NCI-H774 (cell line): Measurements from ENCODE around the gene DNM1L.
"Not testable (repeated sequence)": the region's sequence is repeated elsewhere in the genome, so short reads cannot be mapped to it uniquely, and the experiment has no call there.

Experiments used
- DNase-seq: peaks from one replicate; lab custom pipeline; 2025; lab: John Stamatoyannopoulos, UW

The DNM1L gene

DNA sequence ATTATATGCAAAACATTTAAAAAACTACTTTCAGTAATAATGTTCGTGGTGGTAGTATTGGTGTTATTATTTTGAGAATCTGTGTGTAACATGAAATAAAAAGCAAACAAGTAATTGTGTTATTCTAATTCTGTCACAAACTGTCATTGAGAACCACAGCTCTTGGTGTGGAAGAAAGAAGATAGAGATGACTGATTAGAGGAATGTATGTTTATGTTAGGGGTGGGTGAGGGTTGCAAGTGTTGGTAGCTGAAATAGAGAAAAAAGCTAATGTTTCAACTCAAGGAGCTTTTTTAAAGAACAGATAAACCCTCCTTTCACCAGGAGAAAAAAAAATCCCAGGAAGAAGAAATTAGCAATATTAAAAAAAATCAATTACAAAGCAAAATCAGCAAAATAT is 18.3 kb downstream of the DNM1L start:
- no peak for DNase-seq

DNA sequence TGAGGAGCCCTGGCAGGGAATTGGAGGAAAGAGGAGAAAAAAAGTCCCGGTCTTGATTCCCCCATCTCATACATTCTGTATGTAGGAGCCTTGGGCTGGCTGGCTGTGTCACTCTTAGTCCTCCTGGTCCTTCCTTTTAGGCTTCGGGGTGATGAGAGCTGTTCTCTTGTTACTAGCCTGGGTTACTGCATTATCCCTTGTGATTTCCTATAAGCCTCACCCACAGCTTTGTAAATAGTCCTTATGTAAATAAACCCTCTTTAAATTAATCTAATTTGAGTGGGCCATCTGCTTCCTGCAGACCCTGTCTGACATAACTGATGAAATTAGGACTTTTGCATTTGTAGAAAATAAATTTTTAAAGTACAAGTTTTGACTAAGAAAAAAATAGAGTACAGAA is 19.2 kb downstream of the DNM1L start:
- DNase-seq = peak; percentile 18

DNA sequence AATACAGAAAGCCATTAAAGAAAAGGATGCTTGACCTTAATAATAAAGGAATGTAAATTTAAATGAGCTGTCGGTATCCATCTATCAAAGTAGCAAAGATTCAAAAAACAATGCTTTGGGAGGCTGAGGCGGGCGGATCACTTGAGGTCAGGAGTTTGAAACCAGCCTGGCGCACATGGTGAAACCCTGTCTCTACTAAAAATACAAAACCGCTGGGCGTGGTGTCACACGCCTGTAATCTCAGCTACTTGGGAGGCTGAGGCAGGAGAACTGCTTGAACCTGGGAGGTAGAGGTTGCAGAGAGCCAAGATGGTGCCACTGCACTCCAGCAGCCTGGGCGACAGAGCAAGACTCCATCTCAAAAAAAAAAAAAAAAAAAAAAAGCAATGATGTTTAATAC is 20.3 kb downstream of the DNM1L start:
- DNase-seq = not testable (repeated sequence)

GRCh38 chr12:32702473-32702872 is 23.4 kb downstream of the DNM1L start:
- DNase-seq = no peak

DNA sequence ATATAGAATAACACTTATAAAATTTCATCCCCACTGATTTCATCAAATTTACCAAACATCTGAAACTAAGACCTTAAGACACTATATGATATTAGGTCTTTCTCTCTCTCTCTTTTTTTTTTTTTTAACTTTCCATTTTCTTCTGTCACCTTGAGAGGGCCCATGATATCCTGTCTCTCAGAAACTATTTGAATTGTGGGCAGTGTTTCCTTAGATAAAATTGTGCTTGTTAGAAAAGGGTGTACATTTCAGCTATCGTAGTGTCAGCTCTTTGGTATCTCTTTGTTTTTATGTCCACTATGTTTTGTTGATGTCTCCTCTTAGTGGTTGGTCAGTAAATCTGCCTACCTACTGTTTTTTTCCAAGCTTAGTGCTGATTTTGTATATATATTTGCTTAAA is 23.8 kb downstream of the DNM1L start:
- DNase-seq = no peak

GRCh38 chr12:32705783-32706182 is 26.7 kb downstream of the DNM1L start:
- no peak for DNase-seq

- DNase-seq = no peak
Measured at GRCh38 chr12:32706335-32707024, 27.4 kb downstream of the DNM1L start.

DNA sequence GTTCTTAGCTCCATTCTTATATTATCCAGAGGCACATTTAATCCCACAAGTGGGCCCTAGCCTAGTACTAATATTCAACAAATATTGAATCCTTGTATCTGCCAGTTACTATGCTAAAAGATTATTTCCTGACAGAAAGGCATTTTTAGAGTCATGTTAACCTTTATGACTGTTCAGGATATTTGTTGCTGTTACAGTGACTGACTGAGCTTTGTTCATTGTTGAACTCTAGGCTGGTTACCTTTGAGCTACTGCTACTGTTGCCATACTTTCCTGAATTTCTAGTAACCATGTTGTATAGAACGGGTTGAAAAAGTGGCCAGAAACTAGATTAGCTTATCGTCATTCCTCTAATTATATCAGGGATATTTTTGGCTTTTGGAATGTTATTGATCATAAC is 29.8 kb downstream of the DNM1L start:
- no peak for DNase-seq

- no peak for DNase-seq
Measured at GRCh38 chr12:32714772-32715171, 35.7 kb downstream of the DNM1L start.

GRCh38 chr12:32718926-32719325 is 39.8 kb downstream of the DNM1L start:
- DNase-seq = no peak

DNA sequence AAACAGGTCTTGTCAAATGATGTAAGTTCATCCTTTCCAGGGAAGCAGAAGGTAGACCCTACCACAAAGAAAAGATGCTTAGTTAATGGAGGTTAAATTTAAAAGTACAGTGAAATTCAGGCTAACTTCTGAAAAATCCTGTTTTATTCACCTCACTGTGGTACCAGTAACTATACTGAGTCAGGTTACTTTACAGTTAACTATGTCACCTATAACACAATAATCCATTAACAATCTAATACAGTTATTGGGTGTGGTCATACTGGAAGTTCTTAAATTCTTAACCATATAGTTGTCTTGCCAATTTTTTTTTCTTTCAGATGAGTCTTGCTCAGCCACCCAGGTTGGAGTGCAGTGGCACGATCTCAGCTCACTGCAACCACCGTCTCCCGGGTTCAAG is 46.2 kb downstream of the DNM1L start:
- not testable (repeated sequence) for DNase-seq

GRCh38 chr12:32726286-32726685 is 47.2 kb downstream of the DNM1L start:
- no peak for DNase-seq

DNA sequence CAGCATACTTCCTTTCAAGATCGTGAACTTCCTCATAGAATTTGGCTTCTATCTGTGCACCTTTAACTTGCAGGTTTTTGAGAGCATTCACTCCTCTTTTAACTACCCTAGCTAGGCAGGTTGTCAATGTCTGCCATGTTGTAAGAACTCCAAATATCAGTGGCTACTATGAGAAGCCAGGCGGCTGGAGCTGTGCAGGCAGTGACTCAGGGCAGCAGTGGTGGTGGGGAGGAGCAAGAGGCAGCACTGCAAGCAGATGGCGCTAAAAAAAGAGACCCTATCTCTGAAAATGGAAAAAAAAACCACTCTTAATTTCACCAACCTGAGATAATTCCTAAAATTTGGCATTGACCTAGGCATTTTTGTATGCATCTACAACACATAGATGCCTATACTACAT is 48.1 kb downstream of the DNM1L start:
- no peak for DNase-seq

DNA sequence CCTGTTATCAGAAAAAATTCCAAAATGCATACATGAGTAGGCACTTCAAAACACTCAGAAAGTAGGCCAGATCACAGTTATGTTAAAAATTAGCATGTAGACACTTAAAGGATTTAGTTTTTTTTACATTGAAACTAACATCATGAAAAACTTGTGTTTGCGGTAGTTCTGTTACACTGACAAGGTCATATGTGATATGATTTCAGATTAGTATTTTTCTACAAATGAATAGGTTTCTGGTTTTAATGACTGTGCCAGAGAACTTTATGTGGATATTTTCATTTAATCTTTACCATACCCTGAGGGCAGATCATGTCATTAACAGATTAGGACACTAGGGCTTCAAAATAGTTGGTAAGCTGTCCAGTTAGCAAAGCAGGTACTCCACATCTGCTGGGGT is 55.9 kb downstream of the DNM1L start:
- DNase-seq = no peak

DNA sequence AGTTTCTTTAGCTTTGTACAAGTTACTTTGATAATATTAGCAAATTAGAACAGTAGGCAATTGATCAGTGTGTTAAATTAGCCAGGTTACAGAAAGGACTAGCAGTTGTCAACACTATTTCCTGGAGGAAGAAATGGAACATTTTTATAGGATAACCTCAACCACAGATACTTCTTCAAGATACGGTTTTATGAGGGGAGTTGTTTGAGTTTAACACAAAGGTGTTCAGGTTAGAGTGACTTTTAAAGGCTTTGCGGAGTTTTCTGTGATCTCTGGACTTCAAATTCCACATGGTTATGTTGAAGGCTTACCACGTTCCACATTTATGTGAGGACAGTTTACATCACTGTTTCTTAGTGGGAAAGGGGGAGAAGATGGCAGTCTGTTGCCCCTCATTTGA is 57.3 kb downstream of the DNM1L start:
- no peak for DNase-seq

DNA sequence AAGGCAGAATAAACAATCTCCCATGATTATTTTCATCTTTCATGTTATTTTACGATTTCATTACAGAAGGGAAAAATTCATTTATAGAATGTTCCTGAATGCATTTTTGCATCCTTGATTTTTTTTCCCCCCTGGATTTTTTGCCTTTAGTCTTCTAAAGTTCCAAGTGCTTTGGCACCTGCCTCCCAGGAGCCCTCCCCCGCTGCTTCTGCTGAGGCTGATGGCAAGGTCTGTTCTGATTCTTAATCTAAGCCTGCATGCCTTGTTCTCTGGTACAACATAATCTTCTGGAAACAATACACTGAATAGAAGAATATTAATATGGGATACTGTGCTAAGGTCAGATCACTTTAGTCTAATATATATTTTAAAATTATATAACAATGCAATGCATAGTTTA is 58.6 kb downstream of the DNM1L start:
- DNase-seq = no peak

GRCh38 chr12:32739279-32739678 is 60.2 kb downstream of the DNM1L start:
- no peak for DNase-seq

GRCh38 chr12:32742133-32742532 is 63.0 kb downstream of the DNM1L start:
- DNase-seq = no peak

- no peak for DNase-seq
Measured at GRCh38 chr12:32743264-32743663, 64.2 kb downstream of the DNM1L start.

DNA sequence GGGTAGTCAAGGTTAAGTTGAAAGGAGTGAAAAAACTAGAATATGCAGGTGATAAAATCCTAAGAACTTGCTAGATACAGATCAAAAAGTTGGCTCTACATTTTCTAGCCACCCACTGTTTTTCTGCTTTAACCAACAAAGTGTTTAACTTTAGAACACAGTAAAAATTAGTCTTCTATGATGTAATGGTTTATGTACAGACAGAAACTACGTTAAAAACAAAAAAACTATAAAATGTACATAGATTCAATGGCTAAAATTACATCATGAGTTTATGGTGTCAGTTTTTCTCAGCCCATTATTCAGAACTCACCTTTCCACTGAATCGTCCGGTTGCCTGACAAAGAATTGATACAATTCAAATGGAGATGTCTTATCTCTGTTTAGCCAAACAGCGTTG is 74.5 kb downstream of the DNM1L start:
- no peak for DNase-seq

DNA sequence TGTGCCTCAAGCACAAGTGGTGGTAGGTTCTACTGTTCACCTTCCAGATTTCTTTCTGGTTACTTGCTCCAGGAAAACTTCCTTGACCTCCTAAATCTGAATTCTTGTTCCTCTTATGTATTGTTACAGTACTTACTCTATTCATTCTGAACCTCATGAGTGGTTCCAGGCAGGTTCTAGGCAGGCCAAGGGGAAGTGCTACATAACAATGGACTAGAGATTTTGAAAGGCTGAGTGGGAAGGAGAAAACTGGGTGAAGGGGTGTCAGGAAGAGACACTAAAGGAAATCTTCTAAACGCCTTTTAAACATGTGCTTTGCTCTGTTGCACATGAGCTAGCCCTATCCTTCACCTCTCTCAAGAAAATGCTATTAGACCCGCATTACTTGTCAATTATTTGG is 75.0 kb downstream of the DNM1L start:
- no peak for DNase-seq

- peak; percentile 90 for DNase-seq
Measured at GRCh38 chr12:32755051-32755653, 76.1 kb downstream of the DNM1L start.

DNA sequence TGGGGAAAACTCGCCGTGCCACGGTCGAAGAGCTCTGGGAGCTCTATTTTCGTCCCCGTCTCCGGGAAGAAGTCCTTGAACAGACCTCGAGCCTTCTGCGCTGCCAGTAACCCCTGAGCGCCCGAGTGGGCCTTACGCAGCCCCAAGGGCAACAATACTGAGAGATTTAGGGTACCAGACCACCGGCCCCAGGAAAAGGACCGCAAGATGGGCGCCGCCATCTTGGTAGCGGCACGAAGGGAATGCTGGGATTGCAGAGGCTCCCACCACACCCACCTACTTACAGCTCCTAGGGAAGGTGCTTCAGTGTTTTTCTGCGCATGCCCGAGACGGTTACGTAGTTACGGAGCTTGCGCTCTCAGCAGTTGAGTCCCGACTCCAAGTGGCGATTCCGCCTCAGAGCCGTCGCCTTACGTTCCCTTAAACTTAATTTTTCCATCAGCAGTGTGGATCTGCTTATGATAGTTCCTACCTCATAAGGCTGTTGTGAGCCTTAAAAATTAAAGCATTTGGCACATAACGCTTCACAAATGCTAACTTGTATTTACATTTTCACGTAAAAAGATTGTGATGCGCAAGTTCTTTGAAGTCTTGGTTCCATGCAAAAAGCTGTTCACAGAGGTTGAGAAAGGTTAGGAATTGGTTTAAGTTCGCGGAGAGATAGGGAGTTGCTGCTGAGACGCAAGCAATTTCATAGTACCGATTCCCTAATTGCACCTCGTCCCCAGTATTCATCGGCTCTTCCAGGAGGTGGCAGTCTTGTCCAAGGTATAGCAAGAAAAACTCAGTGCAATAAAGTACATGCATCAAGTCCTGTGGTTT is 76.8 kb downstream of the DNM1L start, which contains the start of gene YARS2:
YARS2 (minus strand) TSS at position 244 of the 822 bp plus-strand sequence; CDS start at position 221, 23 bp downstream.
- peak; percentile 98 for DNase-seq
